GM21423 (cell line): ENCODE results near the gene PIRT.

Experiments
- ATAC-seq: cut with Tn5 transposase; IDR thresholded peaks from one replicate; pipeline ENCODE4 v1.9.1; 2021; ENCODE audit warnings: mild to moderate bottlenecking, moderate library complexity; ENCODE audit not compliant: unreplicated experiment

The PIRT gene

DNA sequence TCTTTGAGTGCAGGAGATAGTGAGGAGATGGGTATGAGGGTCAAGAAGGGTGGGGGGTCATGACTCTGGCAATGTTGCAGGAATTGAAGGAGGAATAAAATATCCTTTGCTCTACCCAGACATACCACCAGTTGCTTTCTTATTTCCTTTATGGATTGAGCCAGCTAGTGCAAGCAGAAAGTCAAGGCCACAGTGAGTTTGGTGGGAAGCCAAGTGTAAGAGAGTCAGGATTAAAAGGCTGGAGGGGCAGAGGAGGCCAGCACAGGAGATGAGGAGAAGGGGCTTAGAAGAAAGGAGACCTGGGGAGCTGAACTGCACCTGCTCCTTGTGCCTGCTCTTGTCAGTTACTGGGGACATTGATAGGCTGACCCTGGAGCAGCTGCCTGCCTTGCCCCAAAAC, 16.1 kb downstream of the PIRT start:
- ATAC-seq = no peak

DNA sequence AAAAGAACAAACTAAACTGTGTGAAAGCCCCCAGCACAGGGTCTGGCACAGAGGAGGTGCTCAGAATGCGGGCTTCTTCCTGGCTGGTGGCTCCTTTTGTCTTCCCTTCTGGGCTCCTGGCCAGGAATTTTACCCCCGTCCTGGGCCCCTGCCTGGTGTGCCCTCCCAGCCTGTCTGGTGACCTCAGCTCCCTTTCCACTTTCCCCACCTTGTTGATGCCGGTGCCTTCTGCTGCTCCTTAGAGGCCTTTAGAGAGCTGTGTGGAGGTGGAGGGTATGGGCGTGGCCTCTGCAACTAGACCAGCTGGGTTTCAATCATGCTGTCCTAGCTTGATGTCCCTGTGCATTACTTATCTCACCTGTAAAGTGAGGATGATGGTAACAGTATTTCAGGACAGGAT, 16.8 kb downstream of the PIRT start:
- no peak for ATAC-seq

DNA sequence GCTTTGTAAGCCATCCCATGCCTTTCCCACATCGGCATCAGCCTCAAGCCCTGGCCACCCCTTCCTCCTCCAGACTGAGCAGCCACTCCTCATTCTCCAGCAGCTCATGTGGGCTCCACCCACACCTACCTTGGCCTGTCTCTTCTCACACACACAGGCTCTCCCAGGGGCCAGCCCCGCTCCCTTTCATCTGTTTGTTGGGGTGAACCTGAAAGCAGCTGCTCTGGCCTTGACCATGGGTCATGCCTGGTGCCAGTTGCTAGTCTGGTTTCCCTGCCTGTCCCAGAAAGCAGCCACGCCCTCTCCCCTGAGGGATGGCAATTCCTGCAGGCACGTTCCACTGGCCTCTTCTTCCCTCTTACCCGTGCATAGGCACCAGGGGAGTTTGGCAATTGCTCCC, 22.6 kb downstream of the PIRT start:
- no peak for ATAC-seq

DNA sequence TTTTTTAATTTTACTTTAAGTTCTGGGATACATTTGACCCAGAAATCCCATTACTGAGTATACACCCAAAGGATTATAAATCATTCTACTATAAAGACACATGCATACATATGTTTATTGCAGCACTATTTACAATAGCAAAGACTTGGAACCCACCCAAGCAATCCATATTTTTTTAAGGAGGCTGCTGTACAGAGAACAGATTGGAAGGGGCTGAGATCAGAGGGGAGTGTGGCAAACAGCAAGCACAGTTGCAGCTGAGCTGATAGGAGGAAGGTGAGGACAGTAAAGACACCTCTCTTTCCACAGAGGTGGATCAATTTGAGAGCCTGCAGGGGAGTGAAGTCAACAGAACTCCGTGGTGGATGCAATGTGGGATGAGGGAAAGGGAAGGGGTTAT, 23.8 kb downstream of the PIRT start:
- no peak for ATAC-seq

DNA sequence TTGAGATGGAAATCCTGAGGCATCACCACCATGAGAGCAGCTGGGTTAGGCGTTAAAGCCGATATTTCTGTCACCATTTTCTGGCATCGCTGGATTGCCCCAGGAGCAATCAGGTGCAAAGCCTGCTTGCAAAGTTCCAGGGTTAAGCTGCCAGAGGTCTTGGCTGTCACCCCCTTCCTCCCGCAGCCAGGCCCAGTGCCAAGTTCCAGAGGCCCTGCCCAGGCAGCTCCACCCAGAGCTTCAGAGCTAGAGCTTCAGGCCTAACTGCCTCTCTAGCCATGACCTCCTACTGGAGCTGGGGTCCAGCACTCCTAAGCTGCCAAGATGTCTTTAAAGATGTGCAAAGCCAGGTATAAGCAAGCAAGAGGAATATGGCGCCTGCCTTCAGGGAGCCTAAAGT, 25.2 kb downstream of the PIRT start:
- no peak for ATAC-seq

DNA sequence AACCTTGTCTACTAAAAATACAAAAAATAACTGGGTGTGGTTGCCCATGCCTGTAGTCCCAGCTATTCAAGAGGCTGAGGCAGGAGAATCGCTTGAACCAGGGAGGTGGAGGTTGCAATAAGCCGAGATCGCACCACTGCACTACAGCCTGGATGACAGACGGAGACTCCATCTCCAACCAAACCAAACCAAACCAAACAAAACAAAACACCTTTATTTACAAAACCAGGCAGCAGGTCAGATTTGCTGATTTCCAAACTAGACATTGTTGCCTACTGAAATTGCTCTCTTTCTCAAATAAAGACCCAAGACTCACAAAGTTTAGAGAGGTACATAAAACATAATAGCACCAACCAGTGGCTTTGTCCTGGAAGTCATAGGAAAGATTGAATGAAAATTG, 28.3 kb downstream of the PIRT start:
- no peak for ATAC-seq

DNA sequence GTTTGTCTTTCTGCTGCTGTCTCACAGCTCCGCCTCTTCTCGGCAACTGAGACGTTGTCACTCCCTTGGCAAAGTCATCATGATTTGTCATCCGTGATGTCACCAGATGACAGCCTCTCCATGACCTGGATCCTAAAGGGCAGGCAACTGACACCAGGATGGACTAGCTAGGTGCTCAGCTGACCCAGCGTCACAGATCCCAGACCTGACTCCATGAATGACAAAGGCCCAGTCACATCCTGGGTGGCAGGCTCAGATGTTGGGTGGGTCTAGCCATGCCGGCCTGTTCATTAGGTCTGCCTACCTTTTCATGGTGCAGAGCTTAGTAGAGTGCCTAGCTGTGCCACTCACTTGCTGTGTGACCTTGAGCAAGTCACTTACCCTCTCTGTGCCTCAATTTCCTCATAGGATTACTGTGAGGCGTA, 30.2 kb downstream of the PIRT start:
- ATAC-seq = no peak

DNA sequence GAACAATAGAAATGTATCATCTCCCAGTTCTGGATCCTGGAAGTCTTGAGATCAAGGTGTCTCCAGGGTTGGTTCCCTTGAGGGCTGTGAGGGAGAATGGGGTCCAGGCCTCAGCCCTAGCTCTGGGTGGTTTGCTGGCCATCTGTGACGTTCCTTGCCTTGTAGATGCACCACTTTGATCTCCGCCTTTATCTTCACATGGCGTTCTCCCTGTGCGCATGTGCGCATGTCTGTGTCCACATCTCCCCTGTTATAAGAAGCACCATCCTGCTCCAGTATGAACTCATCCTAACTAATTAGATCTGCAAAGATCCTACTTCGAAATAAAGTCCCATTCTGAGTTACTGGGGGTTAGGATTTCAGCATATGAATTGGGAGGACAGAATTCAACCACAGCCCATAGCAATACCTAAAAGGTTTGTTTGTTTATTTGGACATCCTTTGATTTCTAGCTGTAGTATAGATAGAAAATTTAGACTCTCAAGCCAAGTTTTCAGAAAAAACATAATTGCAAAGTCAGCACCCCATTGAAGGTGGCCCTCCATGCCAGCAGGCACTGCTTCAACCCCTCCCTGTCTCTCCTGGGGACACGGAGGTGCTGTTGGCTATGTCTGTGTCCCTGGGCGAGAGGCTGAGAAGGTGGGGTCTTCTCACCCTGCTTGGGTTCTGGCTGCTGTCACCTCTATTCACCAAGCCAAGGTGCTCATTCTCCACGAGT, 31.2 kb downstream of the PIRT start:
- no peak for ATAC-seq

DNA sequence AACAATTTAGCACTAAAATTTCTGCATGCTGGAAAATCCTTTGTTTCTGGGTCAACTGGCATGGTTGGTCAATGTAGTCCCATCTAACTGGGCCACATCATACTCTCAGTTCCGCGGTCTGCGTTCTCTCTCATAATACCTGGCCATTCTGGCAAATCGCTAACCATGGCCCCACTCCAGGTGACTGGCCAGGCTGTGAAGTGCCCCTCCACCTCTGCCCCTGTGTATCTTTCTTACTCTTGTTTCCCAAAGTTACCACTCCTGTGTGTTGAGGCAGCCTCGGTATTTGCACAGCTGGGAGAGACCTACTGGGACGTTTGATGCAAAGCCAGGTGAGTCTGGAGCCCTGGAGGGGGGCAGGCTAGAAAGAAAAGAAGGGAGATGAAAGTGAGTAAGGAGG, 32.0 kb downstream of the PIRT start:
- ATAC-seq = no peak

DNA sequence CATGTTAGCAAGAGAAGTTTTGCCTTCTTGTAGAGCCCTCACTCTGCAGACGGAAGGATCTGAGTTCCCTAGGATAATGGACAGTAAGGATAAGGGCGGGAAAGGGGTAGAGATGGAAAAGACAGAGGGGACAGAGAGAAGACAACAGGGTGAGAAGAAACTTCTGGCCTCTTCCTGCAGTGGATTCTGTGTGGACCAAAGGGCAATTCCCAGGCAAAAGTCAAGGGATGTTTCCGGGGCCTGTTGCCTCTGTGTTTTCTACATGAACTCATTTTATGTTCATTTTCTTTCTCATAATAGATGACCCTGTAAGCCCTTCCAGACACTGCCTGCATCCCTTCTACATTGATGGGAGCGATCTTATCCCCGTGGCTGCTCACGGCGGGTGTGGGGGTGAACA, 33.3 kb downstream of the PIRT start:
- no peak for ATAC-seq

DNA sequence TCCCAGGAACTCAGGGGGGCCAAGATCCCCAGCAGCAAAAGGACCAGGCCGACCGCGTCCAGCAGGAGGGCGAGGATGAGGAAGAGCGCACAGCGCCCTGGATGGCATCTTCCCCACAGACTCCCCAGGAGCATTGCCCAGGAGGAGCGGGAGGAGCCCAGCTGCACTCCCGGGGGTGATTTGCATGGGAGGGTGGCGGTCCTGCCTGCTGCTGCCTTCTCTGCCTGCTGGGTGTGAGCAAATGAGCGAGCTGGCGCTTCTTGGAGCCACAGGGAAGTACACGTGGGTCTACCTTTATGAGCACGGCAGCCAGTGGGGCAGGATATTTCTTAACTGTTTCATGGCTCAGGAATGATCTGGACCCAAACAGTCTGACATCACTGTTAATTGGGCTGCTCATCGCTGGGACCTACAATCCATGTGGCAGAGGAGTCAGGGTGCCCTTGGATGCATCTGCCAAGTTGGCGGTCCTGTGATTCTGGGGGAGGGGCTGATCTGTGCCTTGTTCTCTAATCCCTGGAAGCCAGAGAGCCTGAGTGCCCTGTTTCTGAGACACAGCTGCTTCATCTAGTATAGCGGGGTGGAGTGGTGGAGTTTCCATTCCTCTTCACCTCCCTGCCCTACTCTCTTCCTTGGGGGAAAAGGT, 33.9 kb downstream of the PIRT start, which contains the start of gene TMEM238L:
TMEM238L (minus strand) TSS at position 270 of the 646 bp plus-strand sequence; CDS start at position 134, 136 bp downstream.
- no peak for ATAC-seq

DNA sequence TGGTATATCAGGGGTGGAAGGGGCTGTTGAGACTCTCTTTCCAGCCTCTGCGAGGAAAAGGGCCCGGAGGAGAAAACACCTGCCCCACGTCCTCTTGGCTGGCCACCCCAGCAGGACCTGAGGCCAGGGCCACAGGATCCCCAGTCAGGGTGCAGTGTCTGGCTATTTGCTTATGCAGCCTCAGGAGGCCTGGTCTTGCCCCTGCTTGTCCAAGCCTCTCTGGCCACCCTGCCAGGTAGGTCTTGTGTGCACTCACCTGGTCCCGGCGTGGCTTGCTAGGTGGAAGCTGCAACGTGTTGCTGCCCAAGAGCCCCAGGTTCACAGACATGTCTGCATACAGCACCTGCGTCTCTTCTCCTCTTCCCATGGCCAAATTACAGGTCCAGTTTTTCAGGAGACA, 34.5 kb downstream of the PIRT start:
- ATAC-seq = no peak

DNA sequence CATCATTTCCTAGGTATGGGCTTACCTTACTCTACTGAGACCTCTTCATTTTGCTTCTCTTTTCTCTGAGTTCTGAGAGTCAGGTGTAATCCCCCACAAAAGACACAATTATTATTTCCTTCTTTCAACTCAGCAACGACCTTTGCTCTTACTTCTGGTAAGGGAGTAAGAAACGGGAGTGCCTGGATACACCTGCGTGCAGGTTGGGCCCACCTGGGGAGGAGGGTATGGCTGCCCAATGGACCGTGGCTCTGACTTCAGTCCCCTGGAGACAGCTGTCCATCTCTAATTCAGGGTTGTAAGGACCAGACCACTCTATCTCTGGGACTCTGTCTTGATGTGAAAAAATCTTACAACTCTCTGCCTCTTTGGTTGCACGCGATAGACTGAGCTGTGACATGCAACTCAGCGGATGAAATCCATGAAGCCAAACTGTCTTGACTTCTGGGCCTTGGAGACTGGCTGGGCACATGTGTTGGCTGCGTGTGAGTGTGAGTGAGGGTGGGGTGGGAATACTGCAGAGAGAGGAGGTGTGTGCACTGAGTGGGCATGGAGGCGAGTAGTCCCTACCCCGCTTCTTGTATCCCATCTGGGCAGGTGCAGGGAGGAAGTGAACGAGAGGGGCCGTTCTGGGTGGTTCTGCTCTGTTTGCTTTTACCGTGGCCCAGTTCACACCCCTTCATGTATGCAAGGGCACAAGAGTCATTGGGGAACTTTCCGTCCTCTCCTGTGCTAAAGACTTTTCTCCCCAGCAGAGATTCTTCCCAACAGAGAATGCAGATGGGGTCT, 35.2 kb downstream of the PIRT start:
- no peak for ATAC-seq

DNA sequence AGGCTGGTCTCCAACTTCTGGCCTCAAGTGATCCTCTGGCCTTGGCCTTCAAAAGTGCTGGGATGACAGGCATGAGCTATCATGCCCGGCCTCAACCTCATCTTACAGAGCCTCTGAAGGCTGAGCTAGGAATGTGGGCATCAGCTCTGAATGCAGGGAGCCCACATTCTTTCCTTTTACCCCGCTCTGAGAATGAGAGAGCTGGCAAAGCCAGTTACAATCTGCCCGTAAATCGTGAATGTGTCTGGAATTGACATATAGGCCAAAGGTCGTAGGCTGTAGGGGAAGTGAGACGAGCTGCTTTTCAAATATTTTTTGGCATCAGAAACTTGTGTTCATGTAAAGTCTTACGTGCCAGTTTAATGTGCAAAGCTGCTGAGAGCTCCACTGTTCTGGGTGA, 38.5 kb downstream of the PIRT start:
- no peak for ATAC-seq

DNA sequence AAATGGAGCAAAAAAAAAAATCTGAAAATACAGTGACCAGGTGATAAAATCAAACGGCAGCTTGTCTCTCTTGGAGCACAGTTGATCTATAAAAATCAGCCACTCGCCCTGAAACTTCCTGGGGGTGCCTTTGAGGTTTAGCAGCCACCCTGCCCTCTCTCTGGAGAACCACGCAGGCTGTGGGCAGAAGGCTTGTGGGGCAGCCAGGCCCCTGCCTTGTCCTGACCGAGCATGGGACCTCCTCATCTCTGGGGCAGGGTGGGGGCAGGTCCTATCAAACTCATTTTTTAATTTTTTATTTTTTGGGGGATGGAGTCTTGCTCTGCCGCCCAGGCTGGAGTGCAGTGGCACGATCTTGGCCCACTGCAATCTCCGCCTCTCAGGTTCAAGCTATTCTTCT, 39.0 kb downstream of the PIRT start:
- ATAC-seq = no peak

DNA sequence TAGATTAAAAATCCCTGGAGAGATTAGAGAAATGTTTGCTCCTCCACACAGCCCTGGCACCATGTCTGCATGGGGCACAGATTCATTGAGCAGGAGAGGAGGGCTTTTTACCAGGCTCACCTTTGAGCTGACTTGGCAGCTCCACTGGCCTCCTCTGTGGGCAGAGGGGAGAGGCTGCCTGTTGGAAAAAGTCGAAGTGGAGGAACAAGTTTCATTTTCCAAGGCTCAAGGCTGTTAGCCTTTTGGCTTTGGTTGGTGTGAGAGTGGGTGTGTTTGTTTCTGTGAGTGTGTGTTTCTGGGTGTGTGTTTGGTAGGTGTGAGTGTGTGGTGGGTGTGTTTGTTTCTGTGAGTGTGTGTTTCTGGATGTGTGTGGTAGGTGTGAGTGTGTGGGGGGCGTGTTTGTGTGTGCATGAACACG, 39.5 kb downstream of the PIRT start:
- no peak for ATAC-seq

DNA sequence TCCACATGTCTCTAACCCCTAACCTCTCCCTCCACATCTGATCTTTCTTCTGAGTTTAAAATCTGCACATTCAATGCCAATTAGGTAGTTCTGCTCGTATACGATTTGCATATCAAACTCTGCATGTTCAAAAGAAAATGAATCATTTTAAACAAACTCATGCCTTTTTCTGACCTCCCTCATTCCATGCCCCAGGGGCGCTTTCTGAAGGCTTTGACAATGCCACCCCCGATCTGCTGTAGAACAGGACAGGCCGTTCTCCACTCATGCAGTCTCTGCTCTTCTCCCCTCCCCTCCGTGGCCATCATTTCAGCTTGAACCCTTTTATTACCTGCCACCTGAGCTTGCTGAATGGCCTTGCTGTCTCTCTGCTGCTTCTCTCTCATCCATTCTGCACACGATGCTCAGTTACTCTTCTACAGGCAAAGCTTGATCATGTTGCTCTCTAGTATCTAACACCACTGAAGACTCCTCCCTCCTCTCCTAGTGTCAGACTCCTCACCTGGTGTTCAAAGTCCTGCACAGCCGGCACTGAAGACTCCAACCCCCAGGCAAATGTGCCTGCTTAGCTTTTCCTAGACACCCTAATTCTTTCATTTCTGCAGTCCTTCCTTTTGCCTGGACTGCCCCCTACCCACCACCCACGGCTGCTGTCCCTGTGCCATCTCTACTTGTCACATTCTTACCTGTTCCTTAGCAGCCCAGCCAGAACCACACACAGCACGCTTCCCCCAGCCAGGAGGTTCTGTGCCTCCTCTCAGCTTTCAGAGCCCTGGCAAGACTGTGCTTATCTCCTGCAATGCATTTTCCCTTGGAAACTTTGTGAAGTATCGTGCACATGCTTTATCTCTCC, 40.2 kb downstream of the PIRT start:
- no peak for ATAC-seq

DNA sequence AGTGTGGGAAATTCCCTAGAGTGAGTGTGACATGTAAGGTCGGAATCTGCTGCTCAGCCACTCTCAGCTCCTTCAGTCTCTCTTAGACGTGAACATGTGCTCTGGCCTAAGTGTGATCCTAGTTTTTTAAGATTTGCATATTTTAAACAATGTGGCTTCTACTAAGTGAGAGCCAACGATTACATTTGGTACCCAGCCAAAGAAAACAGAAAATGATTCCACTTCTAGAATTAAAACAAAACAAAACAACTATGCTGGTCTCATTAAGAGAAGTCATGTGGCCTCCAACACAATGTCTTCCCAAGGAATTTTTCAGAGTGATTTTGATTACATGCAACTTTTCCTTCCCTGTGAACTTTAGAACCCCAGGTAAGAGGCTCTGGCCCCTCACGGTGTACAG, 44.1 kb downstream of the PIRT start:
- no peak for ATAC-seq

DNA sequence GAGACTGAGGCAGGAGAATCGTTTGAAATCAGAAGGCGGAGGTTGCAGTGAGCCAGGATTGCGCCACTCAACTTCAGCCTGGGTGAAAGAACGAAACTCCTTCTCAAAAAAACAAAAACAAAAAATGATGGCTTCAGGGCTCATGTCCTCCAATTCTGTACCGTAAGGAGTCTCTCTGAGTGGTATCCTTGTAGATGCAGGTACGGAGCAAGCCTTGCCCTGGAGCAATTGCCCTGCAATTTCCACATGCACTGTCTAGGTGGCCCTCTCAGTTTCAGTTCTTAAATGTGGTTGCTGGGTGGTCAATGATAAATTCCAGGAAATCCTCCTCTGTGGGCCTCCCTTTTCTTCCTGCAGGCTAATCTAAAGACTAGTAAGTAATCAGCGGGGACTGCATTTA, 44.6 kb downstream of the PIRT start:
- ATAC-seq = no peak

DNA sequence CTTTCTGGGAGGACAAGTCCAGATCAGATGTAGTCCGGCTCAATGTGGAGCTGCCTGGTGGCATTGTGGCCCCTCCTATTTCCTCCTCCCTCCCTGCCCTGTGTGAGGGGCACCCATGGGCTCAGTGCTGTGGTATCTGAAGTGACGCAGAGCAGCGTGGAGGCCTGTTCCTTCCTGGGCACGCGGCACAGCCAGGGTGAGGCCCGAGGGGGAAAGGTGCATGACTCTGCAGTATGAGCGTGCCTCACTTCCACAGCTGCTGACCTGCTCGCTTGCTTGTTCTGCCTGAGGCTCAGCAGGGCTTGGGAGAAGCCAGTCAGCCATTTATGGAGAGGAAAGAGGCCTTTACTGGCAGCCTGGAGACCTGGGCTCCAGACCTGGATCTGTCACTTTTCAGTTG, 45.7 kb downstream of the PIRT start:
- no peak for ATAC-seq
